Kidney epithelial cell (primary cell): Measurements from ENCODE around the gene CAMTA1. TPM values are rescaled to one million over a fixed set of nuclear protein-coding genes. Genes with fewer than 3 reads are reported as not detected.

Experiments
- DNase-seq: peaks from one replicate; pipeline ENCODE4 v3.0.0-alpha.2; 2010; ENCODE audit warnings: low read depth
- H3K27me3 ChIP-seq: 2 replicates; pipeline ENCODE4 v1.6.0; 2011; ENCODE audit warnings: low read length; ENCODE audit not compliant: control insufficient read depth, insufficient read depth
- H3K36me3 ChIP-seq: 2 replicates; pipeline ENCODE4 v1.5.1; 2011; ENCODE audit warnings: low read length; ENCODE audit not compliant: control insufficient read depth, insufficient read depth
- H3K4me3 ChIP-seq: 2 replicates; pipeline ENCODE4 v1.5.1; 2011; ENCODE audit warnings: low read depth, mild to moderate bottlenecking, control low read depth, low read length
- total RNA-seq: library from RNA; depleted of rRNA; stranded (reverse); fragments of >200 nt; gene quantifications from 2 replicates; pipeline ENCODE4 v1.2.3, GENCODE V29; 2015
- TF ChIP-seq, protein P1 (sequence below): IDR thresholded peaks from 2 replicates; pipeline ENCODE4 v1.5.1; 2011; ENCODE audit warnings: mild to moderate bottlenecking, moderate library complexity, low read length, control low read depth, inconsistent platforms; ENCODE audit not compliant: insufficient read depth, poor library complexity, severe bottlenecking

CAMTA1 gene
- total RNA-seq, 1 donor from 2014 or later = 76.5 TPM

DNA sequence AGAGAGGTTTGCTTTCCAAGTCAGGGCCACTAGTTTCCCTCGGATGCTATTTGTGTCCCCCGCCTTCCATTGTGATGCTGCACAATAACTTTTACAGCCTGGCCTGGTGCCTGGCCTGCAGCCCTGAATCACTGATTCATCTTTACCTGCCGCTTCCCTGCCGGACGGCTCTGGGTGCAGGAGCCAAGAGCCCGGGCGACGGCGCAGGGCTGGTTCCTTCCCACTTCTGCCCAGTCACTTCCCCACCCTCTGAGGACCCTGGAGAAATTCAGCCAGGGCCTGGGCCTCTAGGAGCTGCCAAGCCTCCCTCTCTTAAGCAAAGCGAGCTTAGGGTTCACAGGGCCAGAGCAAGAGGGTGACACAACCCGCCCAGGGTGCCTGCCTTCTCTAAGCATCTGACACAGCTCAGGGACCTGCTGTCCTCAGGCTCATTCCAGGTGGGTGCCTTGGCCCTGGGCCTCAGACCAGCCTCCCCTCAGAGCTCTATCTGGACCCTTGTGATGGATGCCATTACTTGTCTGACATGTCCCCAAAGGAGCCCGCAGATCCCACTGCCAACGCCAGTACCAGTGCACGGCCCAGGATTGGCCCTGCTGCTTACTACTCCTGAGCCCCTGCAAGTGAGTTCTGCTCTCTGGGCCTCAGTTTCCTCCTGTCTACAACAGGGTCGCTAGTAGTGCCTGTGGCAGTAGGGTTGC, 604.8 kb downstream of the CAMTA1 start:
- no peaks in the 10 kb centered on the region for H3K27me3 ChIP-seq
- no peaks in the 10 kb centered on the region for H3K36me3 ChIP-seq
- DNase-seq = no peak
- TF ChIP-seq, protein P1, sequence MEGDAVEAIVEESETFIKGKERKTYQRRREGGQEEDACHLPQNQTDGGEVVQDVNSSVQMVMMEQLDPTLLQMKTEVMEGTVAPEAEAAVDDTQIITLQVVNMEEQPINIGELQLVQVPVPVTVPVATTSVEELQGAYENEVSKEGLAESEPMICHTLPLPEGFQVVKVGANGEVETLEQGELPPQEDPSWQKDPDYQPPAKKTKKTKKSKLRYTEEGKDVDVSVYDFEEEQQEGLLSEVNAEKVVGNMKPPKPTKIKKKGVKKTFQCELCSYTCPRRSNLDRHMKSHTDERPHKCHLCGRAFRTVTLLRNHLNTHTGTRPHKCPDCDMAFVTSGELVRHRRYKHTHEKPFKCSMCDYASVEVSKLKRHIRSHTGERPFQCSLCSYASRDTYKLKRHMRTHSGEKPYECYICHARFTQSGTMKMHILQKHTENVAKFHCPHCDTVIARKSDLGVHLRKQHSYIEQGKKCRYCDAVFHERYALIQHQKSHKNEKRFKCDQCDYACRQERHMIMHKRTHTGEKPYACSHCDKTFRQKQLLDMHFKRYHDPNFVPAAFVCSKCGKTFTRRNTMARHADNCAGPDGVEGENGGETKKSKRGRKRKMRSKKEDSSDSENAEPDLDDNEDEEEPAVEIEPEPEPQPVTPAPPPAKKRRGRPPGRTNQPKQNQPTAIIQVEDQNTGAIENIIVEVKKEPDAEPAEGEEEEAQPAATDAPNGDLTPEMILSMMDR = no peak
- no peak overlapping the region for H3K4me3 ChIP-seq

DNA sequence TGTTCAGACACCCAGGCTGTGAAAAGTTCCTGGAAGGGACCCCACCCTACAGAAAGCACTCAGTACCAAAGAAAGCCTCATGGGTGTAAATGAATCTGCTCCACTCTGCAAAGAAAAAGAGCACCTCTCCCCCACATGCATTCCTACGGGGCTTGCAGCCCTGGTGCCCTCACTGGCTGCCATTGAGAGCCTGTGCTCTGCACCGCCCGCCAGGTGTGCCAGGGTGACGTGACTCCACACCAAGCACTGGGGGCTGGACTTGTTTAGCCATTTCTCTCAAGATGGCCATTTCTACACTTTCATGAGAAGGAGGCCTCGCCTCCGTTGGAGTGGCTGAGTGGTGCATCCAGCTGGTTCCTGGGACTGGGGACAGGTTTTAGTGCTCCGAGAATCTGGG, 605.3 kb downstream of the CAMTA1 start:
- no peaks in the 10 kb centered on the region for H3K36me3 ChIP-seq
- DNase-seq = no peak
- TF ChIP-seq, protein P1 = no peak
- no peaks in the 10 kb centered on the region for H3K27me3 ChIP-seq
- no peak overlapping the region for H3K4me3 ChIP-seq

DNA sequence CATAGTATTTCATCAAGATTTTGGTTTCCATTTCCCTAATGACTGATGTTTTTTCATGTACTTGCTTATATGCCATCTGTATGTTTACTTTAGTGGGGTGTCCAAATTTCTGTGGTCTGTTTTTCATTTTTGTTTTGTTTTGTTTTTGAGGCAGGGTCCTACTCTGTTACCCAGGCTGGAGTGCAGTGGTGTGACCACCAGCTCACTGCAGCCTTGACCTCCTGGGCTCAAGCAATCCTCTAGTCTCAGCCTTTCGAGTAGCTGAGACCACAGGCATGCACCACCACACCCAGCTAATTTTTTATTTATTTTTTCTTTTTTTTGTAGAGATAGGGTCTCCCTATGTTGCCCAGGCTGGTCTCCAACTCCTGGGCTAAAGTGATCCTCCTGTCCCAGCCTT, 607.9 kb downstream of the CAMTA1 start:
- Histone ChIP-seq H3K27me3 (no peaks in the 10 kb centered on the region), H3K4me3 (no peak overlapping the region), H3K36me3 (no peaks in the 10 kb centered on the region)
- TF ChIP-seq, protein P1 = no peak
- no peak for DNase-seq

DNA sequence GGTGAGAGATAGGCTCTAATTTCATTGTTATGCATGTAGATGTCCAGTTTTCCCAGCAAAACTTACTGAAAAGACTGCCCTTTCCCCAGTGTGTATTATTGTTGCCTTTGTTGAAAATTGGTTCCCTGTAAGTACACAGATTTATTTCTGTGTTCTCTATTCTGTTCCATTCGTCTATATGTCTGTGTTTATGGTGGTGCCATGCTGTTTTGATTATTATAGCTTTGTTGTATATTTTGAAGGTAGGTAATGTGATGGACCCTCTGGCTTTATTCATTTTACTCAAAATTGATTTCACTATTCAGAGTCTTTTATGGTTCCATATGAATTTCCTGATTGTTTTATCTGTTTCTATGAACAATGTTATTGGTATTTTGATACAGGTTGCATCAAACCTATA, 610.0 kb downstream of the CAMTA1 start:
- Histone ChIP-seq H3K36me3 (no peaks in the 10 kb centered on the region), H3K4me3 (no peak overlapping the region), H3K27me3 (no peaks in the 10 kb centered on the region)
- TF ChIP-seq, protein P1 = no peak
- DNase-seq = no peak

DNA sequence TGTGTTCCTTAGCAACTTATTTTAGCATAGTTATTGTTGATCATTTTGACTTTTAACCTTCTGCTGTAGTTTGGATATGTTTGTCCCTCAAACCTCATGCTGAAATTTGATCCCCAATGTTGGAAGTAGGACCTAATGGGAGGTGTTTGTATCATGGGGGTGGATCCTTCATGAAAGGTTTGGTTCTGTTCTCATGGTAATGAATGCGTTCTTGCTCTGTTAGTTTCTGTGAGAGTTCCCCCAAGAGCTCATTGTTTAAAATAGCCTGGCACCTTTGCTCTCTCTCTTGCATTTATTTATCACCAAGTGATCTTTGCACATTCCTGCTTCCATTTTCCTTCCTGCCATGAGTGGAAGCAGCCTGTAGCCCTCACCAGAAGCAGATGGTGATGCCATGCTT, 613.7 kb downstream of the CAMTA1 start:
- no peaks in the 10 kb centered on the region for H3K36me3 ChIP-seq

More for the DNA sequence above, 613.7 kb downstream of the CAMTA1 start:
- Histone ChIP-seq H3K4me3 (no peak overlapping the region), H3K27me3 (no peaks in the 10 kb centered on the region)
- TF ChIP-seq, protein P1 = no peak
- DNase-seq = no peak
